Activated effector memory CD4-positive, alpha-beta T cell treated with anti-CD3 and anti-CD28 coated beads, Interleukin-2, amount 50 U/mL, for 16 hours (primary cell): ENCODE results near the gene RSU1.

Source experiments
- DNase-seq: peaks from one replicate; pipeline ENCODE4 v3.0.0-alpha.2; 2020

RSU1 gene

DNA sequence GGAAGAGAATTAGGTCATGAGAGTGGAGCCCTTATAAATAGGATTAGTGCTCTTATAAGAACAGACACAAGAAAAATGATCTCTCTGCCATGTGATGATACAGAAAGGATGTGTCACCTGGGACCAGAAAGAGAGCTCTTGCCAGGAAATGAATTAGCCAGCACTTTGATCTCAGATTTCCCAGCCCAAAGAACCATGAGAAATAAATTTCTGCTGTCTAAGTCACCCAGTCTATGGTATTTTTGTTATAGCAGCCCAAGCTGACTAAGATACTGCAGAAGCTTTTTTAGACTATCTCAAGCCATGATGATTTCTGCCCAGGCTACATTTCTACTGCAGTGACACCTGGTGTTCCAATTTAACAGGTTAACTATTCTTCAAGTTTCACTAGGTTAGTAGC lies 84.8 kb downstream of the RSU1 start:
- DNase-seq = no peak

DNA sequence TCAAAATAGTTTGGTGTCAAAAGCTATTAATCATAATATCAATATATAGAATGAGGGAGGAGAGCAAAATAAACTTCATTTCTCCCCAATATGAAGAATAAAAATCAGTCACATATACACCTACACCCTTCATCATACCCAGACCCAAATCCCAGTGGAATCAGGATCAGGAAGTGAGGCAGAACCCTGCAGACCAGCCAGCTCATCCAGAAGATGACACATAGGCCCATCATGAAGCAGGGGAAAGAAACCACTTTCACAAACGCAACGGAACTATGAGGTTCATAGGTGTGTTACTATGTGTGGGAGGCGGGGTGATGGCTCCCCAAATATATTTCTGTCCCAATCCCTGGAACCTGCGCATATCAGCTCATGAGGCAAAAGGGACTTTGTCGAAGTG lies 89.0 kb downstream of the RSU1 start:
- no peak for DNase-seq

DNA sequence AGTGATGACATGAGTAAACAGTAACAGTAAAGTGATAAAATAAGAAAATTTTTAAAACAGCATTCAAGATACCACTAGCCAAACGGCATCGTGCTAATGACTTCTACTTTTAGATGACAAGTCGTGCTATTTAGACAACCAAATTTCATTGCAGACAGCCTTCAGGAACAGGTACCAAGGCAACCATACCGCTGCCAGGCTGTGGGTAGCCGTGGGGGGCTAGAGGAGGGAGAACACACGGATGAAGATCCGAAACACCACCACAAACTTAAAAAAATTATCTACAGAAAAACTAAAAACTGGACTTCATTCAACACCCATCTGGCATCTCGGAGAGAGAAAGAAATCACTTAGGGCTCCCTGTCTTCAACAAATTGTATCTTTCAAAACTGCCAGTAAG lies 89.6 kb downstream of the RSU1 start:
- no peak for DNase-seq

DNA sequence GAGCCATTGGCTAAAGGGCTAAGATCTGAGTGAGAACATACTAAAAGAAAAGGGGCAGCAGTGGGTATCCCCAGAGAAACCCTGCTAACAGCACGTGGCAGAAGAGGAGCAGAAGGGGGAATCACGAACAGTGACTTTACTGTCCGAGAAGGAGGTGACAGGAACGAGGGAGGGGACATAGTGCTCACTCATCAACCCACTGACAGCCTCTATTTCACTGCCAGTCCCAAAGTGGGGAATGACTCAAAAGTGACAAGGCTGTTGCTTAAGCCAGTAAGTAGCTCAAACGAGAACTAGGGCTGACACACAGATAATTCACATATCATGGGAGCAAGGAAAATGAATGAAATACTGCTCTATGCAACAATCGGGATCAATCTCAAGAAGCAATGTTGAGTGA lies 92.7 kb downstream of the RSU1 start:
- no peak for DNase-seq

DNA sequence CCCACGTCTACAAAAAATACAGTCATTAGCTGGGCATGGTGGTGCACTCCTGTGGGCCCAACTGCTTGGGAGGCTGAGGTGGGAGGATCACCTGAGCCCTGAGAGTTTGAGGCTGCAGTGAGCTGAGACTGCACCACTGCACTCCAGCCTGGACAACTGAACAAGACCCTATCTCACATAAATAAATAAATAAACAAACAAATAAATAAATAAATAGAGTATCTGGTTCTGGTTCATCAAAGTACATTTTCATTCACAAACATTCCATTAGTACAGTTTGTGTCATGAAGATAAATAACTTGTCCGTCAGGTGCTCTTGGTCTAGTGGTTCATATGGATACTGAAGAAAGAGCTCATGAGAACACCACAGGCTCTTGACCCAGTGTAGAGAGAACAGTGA lies 96.4 kb downstream of the RSU1 start:
- no peak for DNase-seq

DNA sequence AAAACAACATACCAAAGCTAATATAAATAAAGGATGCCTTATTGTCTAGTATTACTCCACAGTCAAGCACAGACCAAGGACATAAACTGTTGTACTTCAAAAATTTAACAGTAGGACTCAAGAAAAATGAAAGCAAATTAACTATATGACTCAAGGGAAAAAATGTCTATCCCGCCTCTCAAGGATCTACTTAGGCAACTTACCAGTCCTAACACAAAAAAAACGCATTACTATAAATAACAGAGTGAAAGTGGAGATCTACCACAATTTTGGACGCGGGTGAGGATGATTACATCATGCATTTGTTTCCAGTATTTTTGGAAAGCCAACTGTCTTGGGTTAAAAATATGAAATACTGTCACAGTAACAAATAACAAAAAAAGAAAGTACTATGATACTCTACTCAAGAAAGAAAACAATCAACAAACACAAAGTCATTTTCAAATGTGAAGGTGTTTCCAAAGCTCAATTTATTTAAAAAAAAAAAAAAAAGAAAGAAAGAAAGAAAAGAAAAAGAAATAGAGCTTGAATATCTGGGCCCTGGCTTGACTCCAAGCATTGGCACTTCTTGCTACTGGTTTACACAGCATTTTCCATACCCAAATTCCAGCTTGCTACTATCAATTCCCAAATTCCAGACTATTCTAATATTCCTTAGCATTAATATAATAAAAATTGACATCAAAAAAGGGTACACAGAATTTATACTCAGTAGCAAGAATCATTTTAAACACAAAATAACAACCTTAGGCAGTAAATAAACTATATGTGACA lies 99.4 kb downstream of the RSU1 start:
- no peak for DNase-seq

DNA sequence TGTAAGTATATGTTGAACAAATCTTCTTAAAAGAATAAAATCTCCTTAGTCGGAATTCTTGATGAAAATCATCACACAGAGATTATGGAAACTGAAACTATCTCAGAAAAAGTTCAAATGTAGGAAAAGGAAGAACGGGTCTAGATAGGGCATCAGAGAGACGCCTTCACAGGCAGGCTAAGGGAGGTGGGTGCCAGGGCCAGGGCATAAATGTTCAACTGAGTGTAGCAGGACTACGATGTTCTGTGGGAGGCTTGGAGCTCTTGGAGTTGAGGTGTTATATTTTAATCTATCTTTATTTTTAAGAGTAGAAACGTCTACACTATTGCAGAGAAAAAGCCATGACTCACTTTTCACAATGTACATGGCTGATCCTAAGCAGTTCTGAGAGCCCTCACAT lies 101.2 kb downstream of the RSU1 start:
- no peak for DNase-seq

DNA sequence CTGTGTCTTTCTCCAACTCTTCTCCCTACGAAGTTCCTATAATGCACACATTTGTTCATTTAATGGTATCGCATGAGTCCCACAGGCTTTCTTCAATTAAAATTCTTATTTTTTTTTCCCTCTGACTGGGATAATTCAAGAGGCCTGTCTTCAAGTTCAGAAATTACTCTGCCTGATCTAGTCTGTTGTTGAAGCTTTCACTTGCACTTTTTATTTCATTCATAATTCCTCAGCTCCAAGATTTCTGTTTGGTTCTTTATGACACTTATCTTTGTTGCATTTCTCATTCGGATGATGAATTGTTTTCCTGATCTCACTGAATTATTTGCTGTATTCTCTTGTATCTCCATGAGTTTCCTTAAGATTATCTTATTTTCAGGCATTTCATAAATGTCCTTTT lies 103.9 kb downstream of the RSU1 start:
- DNase-seq = no peak

DNA sequence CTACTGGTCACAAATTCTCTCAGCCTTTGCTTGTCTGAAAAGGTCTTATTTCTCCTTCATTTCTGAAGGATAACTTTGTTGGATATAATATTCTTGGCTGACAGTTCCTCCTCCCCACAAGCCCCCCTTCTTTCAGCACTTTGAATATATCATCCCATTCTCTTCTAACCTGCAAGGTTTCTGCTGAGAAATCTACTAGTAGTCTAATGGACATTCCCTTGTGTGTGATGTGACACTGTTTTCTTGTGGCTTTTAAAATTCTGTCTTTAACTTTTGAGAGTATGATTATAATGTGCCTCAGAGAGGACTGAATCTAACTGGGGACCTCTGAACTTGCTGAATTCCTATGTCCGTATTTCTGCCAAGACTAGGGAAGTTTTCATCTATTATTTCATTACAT lies 104.3 kb downstream of the RSU1 start:
- no peak for DNase-seq

DNA sequence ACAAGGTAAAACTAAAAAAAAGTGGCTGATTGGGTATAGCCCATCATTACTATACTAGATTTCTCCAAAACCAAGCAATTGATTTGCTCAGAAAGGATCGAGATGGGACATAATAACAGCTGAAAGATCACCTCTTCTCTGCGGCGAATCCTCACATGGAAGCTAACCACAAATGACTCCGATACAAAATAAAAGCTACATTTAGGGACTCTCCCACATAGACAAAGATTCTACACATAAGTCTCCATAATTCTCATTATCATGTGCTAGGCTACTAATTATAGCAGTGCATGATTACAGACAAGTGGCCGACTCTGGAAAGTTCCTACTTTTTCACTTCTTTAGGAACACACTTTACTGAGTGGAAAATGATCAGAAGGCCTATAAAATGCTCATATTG lies 116.9 kb downstream of the RSU1 start:
- no peak for DNase-seq

DNA sequence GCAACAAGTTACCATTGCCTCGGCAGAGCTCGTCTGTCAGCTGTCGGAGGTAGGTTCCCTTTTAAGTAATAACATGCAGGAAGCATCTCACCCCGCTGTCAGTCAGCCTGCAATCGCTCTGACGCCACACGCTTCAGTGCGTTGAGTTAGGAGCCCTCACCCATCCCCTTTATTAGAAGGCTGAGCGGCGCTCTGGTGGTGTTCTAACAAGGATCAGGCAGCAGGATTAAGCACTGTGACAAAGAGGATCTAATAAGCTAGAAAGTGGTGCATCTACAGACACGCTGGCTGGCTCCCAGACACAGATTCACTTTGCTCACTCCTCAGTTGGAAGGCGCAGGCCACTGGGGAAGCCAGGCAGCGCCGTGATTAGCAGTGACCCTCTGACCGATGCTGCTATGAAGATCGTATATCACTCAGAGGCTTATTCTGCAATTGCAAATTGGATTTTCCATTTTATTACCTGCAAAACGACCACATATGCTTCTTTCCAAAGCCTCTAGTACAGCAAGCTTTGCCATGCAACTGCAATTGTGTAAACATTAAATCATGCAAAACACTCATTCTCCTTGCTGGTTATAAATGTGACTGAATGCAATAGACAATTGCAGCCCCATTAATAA lies 117.7 kb downstream of the RSU1 start:
- no peak for DNase-seq

DNA sequence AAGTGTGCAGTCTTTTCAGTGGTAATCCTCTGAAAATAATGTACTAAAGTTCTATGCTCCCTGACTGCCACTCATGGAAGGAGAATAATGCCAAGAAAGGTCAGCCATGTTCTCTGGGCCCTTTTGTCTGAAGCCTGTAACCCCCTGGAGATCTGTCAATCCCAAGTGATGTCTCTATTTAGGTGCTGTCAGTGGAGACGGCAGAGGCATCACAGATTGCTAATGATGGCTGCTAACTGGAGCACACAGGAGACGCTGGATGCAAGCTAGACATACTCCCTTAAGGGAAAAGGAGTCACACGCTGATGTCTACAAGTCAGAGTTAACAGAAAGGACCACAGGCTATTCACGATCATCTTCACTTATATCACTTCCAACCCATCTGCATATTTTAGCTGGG lies 118.8 kb downstream of the RSU1 start:
- DNase-seq = no peak

DNA sequence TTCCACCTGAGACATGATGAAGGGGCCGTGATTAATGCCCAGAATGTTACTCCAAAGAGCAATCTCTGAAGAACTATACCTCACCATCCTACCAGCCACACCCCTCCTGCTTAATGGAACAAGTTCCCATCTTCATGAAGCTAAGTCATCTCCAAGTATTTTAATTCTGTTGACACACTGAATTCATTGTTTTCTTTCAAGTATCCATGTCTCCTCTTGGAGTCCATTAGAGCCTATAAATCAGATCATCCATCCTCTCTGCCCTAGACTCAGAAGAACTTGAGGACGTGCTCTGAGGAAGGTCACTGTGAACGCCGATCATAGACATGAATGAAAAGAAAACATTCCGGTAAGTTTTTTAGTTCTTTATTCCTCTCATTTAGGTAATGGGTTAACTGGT lies 126.8 kb downstream of the RSU1 start:
- no peak for DNase-seq

DNA sequence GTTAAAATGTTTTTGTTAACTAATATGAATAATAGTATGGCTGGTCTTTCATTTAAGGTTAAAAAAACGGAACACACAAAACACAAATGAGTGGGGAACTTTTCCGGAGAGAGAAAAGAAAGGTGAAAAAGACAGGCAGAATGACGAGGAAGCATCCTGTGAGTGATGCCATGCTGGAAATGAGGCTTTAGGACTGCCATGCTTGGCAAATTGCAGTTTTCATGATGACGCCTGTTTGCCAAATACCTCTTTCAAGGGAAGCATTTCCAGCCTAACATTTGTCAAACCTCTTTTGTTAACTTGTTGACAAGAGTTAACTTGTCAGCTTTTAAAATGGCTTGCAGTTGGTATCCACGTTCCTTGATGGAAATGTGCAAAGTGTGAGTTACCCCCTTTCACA lies 127.5 kb downstream of the RSU1 start:
- no peak for DNase-seq

DNA sequence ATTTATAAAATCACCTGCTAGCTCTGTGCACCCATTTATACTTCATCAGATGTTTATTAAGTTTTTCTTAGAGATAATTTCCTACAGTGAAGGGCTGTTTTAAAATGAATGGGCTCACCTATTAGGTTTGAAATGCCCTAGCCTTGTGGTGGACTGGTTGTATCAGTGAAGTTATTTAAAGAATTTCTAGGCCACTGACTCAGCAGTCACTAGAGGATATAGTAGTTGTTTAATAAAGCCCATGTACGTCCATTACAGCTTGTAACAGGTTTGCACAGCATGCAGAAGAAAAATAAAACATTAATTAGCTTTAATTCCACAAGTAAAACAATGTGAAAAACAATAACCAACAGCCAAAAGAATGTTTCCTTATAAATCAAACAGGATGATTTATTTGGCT lies 128.0 kb downstream of the RSU1 start:
- DNase-seq = no peak

DNA sequence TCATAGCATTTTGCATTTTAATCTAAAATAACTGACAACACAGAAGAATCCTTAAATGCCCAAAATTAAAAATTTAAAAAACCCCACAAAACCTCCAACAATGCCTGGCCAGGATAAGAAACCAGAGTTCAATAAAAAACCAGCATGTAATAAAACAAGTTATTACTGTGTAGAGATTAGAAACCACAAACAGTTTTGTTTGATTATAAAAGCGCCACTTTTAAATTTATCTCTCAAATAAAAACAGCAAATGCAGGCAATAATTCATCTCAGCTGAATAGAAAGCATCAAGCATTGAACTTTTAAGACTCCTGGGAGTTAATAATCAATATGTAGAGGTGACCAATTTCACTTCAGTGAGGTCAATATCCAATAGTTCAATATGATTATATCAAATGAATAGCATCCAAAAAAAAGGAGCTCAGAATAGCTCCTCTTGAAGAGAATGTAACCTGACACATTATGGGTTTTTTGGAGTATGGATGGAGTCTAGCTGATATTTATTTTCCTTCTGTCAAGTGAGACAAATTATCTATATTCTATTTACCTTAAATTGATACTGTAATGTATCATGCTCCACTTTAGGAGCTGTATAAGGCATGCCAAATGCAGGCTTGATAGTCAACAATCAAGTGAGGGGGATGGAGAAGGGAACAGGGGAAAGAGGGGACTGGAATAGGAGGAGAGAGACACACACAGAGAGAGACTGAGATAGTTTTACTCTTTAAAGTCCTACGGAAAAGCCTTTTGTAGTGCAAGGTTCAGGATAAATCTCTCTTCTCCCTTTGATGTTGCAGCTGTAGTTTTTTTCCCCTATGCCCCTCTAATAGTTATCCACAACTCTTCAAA lies 130.9 kb downstream of the RSU1 start:
- no peak for DNase-seq

DNA sequence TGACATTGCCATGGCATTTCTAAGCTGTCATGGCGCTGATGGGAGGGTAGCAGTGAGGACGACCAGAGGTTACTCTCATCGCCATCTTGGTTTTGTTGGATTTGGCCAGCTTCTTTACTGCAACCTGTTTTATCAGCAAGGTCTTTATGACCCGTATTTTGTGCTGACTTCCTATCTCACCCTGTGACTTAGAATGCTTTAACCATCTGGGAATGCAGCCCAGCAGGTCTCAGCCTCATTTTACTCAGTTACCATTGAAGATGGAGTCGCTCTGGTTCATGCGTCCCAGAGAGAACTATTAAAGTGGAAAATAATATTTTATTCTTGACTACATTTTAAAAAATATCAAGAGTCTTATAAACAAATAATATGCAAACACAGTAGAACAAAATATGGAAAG lies 131.7 kb downstream of the RSU1 start:
- DNase-seq = no peak

DNA sequence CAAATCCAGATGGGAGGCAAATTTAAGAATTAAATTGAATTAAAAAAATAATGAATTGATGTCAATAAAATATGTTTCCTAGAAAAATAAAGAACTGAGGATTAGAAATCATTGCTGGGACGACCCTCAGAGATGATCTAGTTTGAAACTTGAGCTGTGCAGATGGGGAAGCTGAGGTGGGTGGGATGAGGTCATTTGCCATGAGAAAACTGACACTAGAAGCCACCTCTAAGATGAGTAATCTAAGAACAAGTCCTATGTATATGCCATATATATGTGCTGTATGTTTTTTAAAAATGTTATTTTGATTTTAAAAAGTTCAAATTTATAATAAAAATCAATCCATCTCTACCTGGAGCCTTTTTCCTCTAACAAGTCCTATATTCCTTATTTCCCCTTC lies 135.7 kb downstream of the RSU1 start:
- no peak for DNase-seq

DNA sequence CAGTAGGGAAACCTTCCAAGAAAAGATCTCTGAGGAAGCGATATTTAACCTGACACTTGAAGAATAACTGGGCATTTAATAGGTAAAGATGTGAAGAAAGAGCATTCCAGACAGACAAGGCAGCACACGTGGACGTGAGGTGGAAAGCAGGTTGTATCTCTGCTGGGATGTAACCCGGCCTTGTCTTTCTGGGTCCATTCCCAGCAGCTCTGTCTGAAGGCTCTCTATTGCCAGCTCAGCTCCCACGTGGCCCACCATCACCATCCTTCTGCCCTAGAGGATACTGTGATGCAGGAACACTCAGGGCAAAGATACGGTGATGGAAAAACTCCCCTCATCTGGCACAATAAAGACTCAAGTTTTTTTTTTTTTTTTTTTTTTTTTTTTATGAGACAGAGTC lies 137.7 kb downstream of the RSU1 start:
- DNase-seq = no peak

DNA sequence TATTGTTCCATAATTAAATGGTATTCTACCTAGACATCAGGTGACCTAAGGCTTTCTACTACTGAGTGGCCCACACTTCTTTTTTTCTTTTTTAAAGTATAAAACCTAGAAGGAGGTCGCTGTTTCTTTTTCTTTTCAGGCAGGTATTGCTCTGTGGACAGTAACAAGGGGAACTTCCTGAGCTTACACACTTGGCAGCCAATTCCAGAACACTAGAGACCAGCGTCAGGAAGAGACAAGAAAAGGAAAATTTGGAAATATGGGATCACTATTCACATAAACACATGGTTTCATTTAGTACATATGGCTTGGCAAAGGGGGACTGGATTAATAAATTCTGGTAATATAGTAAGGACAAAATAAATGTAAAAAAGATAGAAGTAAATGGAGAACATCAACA lies 141.9 kb downstream of the RSU1 start:
- no peak for DNase-seq

DNA sequence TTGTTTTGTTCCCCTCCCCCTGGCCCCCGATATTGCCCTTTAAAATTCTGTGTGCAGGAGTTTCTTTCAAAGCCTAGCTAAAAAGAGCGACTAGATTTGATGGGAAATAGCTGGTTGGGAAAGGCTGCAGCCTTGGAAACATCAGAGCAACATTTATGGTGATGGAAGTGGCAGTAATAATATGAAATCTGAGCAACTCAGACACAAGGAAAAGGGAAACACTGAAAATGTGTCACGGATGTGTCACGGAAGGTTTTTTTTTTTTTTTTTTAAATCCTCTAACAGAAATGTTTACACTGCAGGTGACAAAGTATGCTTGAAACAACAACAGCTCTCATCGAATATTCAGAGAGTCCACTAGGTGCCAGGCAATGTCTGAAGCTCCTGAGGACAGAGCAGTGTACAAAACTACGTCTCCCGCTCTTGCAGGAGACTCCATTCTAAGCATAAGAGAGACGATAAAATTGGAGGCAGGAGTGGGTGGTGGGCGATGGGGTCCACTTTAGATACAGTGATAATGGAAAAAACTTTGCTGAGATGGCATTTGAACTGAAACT lies 143.0 kb downstream of the RSU1 start:
- no peak for DNase-seq

DNA sequence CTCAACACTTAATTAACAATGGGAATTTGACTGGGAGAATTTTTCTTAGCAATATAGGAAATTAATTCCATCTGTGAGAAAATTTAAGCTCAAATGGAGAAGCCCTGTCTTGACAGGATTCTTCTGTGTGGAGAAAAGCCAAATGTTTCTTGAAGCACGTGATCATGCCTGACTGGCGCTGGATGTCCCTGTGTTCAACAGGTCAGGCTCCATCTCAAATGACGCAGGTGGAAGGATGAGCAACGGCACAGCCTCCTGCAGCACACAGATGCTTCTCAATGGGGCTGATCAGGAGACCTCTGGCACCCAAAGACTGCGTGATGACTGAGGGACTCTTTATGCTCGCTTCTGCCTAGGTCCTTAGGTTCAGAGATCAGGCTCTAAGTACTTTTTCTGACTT lies 143.8 kb downstream of the RSU1 start:
- DNase-seq = no peak

DNA sequence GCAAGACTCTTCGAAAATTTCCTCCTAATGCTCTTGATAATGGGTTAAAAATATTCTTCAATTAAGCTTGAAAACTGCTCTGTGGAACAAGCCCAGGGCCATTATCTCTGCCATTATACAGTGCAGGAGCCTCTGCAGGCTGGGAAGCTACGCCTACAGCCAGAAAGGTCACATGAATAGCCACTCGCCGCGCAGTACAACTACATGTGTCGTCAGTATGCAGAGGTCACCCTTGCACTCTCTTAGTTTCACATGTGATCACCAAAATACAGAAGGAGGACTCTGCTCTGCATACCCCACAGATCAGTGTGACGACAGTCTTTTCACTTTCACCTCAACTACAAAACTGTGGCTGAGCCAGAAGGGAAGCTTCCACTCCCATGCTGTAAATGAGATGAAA lies 153.8 kb downstream of the RSU1 start:
- no peak for DNase-seq

DNA sequence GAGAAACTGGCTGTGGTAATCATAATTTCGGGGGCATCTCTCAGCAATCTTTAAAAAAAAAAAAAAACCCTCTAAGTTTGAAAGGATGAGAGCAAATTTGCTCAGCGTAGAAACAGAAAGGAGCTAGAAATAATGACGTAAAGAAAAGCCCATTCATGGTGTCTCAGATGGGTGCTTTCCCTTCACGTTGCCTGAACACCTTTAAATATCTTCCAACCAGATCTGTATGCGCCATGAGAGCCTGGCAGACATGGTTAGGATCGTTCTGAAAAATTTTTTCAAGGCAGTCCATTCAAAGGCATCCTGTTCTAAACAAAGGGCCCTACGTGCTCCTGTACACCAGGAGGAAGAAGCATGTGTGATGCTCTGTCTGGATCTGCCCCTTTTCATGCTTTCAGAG lies 154.3 kb downstream of the RSU1 start:
- DNase-seq = no peak
